Tracheal epithelial cell (primary cell): ENCODE data around the gene ZNF148. TPM values are rescaled to one million over a fixed set of nuclear protein-coding genes. Genes with fewer than 3 reads are reported as not detected.

Source experiments
- total RNA-seq: library from RNA; depleted of rRNA; stranded (reverse); fragments of >200 nt; gene quantifications from 2 replicates; pipeline ENCODE4 v1.2.1, GENCODE V29; 2014

Gene ZNF148
- 24.1 and 26.6 TPM in 2 replicates for total RNA-seq

GRCh38 chr3:125374996-125375941 lies at the start of gene ZNF148:
ZNF148 (minus strand) TSS chr3:125375325; CDS start chr3:125313640, 61,685 bp downstream.

GRCh38 chr3:125212509-125213363 lies 162.4 kb downstream of the ZNF148 start, which contains the start of gene SLC12A8:
SLC12A8 (minus strand) TSS chr3:125212748; CDS start chr3:125211349, 1,399 bp downstream.

Other genes with a start within 250 kb of the ZNF148 start
- gene SLC12A8, start 162.6 kb downstream of the ZNF148 start, total RNA-seq: 20.7 and 28.7 TPM in 2 replicates
- 19.8 and 26.0 TPM in 2 replicates for gene SNX4, start 144.9 kb upstream of the ZNF148 start, total RNA-seq
- 9.6 and 15.8 TPM in 2 replicates for gene OSBPL11, start 220.2 kb upstream of the ZNF148 start, total RNA-seq